HepG2 (cell line): ENCODE results near the gene PLCXD1. TPM values are rescaled to one million over a fixed set of nuclear protein-coding genes. Genes with fewer than 3 reads are reported as not detected.

Source experiments
- FOXC1 ChIP-seq: sonication (generic); formaldehyde crosslinking; IDR thresholded peaks from 2 replicates; pipeline ENCODE4 v1.8.0; 2022; ENCODE audit warnings: mild to moderate bottlenecking, missing genetic modification reagents, borderline replicate concordance
- HMGA1 ChIP-seq: sonication (generic); formaldehyde crosslinking; conservative IDR thresholded peaks from 2 replicates; pipeline ENCODE4 v1.4.0; 2020; ENCODE audit warnings: missing genetic modification reagents
- MXD4 ChIP-seq: IDR thresholded peaks from 2 replicates; pipeline ENCODE4 v1.6.1; 2016; ENCODE audit warnings: mild to moderate bottlenecking, missing biosample characterization, missing genetic modification reagents
- NFIB ChIP-seq: sonication (generic); formaldehyde crosslinking; IDR thresholded peaks from 2 replicates; pipeline ENCODE4 v1.9.0; 2021; ENCODE audit warnings: missing genetic modification reagents, mild to moderate bottlenecking, borderline replicate concordance
- REXO4 ChIP-seq: sonication (generic); formaldehyde crosslinking; IDR thresholded peaks from 2 replicates; pipeline ENCODE4 v1.8.0; 2022; ENCODE audit warnings: missing genetic modification reagents, mild to moderate bottlenecking, borderline replicate concordance
- SKI ChIP-seq: fragments of 450-650 bp; IDR thresholded peaks from one replicate; pipeline ENCODE4 v1.6.1; 2018; ENCODE audit warnings: mild to moderate bottlenecking; ENCODE audit not compliant: partially characterized antibody
- ZNF383 ChIP-seq: sonication (generic); formaldehyde crosslinking; IDR thresholded peaks from 2 replicates; pipeline ENCODE4 v1.4.0; 2020; ENCODE audit warnings: missing genetic modification reagents, mild to moderate bottlenecking, borderline replicate concordance
- ZNF44 ChIP-seq: sonication (generic); formaldehyde crosslinking; IDR thresholded peaks from 2 replicates; pipeline ENCODE4 v1.5.1; 2020; ENCODE audit warnings: mild to moderate bottlenecking, missing genetic modification reagents
- ZNF547 ChIP-seq: sonication (generic); formaldehyde crosslinking; IDR thresholded peaks from 2 replicates; pipeline ENCODE4 v1.5.1; 2020; ENCODE audit warnings: mild to moderate bottlenecking, missing genetic modification reagents
- ZNF839 ChIP-seq: sonication (generic); formaldehyde crosslinking; IDR thresholded peaks from 2 replicates; pipeline ENCODE4 v1.4.0; 2020; ENCODE audit warnings: missing genetic modification reagents, mild to moderate bottlenecking, borderline replicate concordance
- ZSCAN9 ChIP-seq: IDR thresholded peaks from 2 replicates; pipeline ENCODE4 v1.6.1; 2016; ENCODE audit warnings: borderline replicate concordance
- polyA plus RNA-seq, 8 experiments: library from polyadenylated mRNA; depleted of rRNA in 3 of 8; stranded (reverse) in 7 of 8; unstranded in 1 of 8; fragments of >200 nt; fragmentation: Illumina TruSeq in 4 of 8; extraction: Trizol in 4 of 8; gene quantifications; 2 replicates each; pipeline versions ENCODE4 v1.2.1 to v1.2.3, GENCODE V29; 2011 to 2016; ENCODE audit warnings: low read depth in 4 of 8, missing spikeins in 1 of 8, mixed read lengths in 1 of 8; ENCODE audit not compliant: insufficient read depth in 1 of 8
- total RNA-seq, 5 experiments: library from RNA; depleted of rRNA; stranded (reverse); fragments of >200 nt; fragmentation: Illumina TruSeq; extraction: Trizol; gene quantifications; 2 replicates each; pipeline ENCODE4 v1.2.3, GENCODE V29; 2016; ENCODE audit warnings: low read depth in 1 of 5
- TF ChIP-seq, protein P1 (sequence below), 2 experiments: IDR thresholded peaks; 2 replicates each; pipeline ENCODE4 v1.6.1; 2011 to 2012; ENCODE audit warnings: low read length in 2 of 2, borderline replicate concordance in 1 of 2, low read depth in 1 of 2, mild to moderate bottlenecking in 1 of 2, moderate library complexity in 1 of 2
- TF ChIP-seq, protein P2 (sequence below): sonication (generic); formaldehyde crosslinking; IDR thresholded peaks from 2 replicates; pipeline ENCODE4 v1.5.0; 2020; ENCODE audit warnings: mild to moderate bottlenecking, missing genetic modification reagents
- TF ChIP-seq, protein P3 (sequence below): sonication (generic); formaldehyde crosslinking; IDR thresholded peaks from 2 replicates; pipeline ENCODE4 v1.5.0; 2020; ENCODE audit warnings: missing genetic modification reagents
- TF ChIP-seq, protein P4 (sequence below): sonication (generic); formaldehyde crosslinking; IDR thresholded peaks from 2 replicates; pipeline ENCODE4 v1.4.0; 2020; ENCODE audit warnings: missing genetic modification reagents
- TF ChIP-seq, protein P5 (sequence below): sonication (generic); formaldehyde crosslinking; IDR thresholded peaks from 2 replicates; pipeline ENCODE4 v1.5.0; 2020; ENCODE audit warnings: mild to moderate bottlenecking, missing genetic modification reagents
- TF ChIP-seq, protein P6 (sequence below): sonication (generic); formaldehyde crosslinking; IDR thresholded peaks from 2 replicates; pipeline ENCODE4 v1.5.0; 2020; ENCODE audit warnings: missing genetic modification reagents, mild to moderate bottlenecking, borderline replicate concordance

Gene PLCXD1
- total and polyA plus RNA-seq, 2 of the 13 experiments (the other 11 are each of a cell fraction or from before 2014, with no cell fraction given), result 87.7 to 153 TPM

DNA sequence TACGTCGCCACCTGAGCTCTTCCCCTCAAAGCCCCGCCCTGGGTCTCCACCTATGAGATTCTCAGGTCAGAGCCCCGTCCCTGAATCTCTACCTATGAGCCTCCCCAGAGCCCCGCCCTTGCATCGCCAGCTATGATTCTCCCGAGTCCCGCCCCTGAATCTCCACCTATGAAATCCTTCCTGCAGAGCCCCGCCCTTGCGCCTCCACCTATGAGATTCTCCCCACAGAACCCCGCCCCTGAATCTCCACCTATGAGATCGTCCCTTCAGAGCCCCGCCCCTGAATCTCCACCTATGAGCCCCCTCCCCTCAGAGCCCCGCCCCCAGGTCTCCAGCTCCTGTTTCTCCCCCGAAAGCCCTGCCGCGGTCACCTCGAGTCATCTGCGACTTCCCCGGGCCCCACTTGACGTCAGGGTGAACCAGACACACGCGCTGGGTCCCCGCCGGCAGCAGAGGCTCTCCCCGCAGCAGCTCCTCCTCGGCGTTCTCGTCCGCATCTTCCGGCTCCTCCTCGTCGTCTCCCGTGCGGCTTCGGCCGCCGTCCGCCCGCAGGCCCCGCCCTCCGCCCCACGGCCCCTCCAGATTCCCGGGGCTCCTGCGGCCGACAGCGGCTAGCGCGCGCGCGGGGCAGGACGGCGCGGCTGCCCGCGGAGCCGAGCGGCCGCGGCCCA lies 37.0 kb downstream of the PLCXD1 start (continued):
- TF ChIP-seq, protein P1, sequence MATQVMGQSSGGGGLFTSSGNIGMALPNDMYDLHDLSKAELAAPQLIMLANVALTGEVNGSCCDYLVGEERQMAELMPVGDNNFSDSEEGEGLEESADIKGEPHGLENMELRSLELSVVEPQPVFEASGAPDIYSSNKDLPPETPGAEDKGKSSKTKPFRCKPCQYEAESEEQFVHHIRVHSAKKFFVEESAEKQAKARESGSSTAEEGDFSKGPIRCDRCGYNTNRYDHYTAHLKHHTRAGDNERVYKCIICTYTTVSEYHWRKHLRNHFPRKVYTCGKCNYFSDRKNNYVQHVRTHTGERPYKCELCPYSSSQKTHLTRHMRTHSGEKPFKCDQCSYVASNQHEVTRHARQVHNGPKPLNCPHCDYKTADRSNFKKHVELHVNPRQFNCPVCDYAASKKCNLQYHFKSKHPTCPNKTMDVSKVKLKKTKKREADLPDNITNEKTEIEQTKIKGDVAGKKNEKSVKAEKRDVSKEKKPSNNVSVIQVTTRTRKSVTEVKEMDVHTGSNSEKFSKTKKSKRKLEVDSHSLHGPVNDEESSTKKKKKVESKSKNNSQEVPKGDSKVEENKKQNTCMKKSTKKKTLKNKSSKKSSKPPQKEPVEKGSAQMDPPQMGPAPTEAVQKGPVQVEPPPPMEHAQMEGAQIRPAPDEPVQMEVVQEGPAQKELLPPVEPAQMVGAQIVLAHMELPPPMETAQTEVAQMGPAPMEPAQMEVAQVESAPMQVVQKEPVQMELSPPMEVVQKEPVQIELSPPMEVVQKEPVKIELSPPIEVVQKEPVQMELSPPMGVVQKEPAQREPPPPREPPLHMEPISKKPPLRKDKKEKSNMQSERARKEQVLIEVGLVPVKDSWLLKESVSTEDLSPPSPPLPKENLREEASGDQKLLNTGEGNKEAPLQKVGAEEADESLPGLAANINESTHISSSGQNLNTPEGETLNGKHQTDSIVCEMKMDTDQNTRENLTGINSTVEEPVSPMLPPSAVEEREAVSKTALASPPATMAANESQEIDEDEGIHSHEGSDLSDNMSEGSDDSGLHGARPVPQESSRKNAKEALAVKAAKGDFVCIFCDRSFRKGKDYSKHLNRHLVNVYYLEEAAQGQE (IDR thresholded peaks at IDR 0.05; ENCODE audit: borderline replicate concordance in 1 of 2, low read depth in 1 of 2, low read length in 2 of 2), result no peak
- TF ChIP-seq ZNF383 (CRISPR knock-in tag), result no peak
- TF ChIP-seq, protein P2, sequence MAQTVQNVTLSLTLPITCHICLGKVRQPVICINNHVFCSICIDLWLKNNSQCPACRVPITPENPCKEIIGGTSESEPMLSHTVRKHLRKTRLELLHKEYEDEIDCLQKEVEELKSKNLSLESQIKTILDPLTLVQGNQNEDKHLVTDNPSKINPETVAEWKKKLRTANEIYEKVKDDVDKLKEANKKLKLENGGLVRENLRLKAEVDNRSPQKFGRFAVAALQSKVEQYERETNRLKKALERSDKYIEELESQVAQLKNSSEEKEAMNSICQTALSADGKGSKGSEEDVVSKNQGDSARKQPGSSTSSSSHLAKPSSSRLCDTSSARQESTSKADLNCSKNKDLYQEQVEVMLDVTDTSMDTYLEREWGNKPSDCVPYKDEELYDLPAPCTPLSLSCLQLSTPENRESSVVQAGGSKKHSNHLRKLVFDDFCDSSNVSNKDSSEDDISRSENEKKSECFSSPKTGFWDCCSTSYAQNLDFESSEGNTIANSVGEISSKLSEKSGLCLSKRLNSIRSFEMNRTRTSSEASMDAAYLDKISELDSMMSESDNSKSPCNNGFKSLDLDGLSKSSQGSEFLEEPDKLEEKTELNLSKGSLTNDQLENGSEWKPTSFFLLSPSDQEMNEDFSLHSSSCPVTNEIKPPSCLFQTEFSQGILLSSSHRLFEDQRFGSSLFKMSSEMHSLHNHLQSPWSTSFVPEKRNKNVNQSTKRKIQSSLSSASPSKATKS (CRISPR knock-in tag), result no peak
- TF ChIP-seq ZSCAN9 (CRISPR knock-in tag), result no peak
- TF ChIP-seq REXO4, result no peak
- TF ChIP-seq ZNF44 (CRISPR knock-in tag), result no peak
- no peak for TF ChIP-seq SKI
- TF ChIP-seq, protein P3, sequence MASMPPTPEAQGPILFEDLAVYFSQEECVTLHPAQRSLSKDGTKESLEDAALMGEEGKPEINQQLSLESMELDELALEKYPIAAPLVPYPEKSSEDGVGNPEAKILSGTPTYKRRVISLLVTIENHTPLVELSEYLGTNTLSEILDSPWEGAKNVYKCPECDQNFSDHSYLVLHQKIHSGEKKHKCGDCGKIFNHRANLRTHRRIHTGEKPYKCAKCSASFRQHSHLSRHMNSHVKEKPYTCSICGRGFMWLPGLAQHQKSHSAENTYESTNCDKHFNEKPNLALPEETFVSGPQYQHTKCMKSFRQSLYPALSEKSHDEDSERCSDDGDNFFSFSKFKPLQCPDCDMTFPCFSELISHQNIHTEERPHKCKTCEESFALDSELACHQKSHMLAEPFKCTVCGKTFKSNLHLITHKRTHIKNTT (CRISPR knock-in tag), result no peak
- TF ChIP-seq, protein P4, sequence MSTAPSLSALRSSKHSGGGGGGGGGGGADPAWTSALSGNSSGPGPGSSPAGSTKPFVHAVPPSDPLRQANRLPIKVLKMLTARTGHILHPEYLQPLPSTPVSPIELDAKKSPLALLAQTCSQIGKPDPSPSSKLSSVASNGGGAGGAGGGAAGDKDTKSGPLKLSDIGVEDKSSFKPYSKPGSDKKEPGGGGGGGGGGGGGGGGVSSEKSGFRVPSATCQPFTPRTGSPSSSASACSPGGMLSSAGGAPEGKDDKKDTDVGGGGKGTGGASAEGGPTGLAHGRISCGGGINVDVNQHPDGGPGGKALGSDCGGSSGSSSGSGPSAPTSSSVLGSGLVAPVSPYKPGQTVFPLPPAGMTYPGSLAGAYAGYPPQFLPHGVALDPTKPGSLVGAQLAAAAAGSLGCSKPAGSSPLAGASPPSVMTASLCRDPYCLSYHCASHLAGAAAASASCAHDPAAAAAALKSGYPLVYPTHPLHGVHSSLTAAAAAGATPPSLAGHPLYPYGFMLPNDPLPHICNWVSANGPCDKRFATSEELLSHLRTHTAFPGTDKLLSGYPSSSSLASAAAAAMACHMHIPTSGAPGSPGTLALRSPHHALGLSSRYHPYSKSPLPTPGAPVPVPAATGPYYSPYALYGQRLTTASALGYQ, result peak; percentile 10; the same call in 1 of the 2 replicates
- TF ChIP-seq ZNF547, result 0 out of 2 replicates have a peak, but pooled peaks have one; percentile 4
- TF ChIP-seq FOXC1 (CRISPR knock-in tag), result no peak
- TF ChIP-seq, protein P5, sequence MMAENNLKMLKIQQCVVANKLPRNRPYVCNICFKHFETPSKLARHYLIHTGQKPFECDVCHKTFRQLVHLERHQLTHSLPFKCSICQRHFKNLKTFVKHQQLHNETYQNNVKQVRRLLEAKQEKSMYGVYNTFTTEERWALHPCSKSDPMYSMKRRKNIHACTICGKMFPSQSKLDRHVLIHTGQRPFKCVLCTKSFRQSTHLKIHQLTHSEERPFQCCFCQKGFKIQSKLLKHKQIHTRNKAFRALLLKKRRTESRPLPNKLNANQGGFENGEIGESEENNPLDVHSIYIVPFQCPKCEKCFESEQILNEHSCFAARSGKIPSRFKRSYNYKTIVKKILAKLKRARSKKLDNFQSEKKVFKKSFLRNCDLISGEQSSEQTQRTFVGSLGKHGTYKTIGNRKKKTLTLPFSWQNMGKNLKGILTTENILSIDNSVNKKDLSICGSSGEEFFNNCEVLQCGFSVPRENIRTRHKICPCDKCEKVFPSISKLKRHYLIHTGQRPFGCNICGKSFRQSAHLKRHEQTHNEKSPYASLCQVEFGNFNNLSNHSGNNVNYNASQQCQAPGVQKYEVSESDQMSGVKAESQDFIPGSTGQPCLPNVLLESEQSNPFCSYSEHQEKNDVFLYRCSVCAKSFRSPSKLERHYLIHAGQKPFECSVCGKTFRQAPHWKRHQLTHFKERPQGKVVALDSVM (CRISPR knock-in tag), result no peak
- TF ChIP-seq NFIB (CRISPR knock-in tag), result no peak
- no peak for TF ChIP-seq ZNF839 (CRISPR knock-in tag)
- TF ChIP-seq HMGA1, result no peak
- TF ChIP-seq, protein P6, sequence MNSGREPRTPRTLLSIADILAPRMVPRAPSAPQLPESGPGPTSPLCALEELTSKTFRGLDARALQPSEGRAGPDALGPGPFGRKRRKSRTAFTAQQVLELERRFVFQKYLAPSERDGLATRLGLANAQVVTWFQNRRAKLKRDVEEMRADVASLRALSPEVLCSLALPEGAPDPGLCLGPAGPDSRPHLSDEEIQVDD (CRISPR knock-in tag), result no peak
- TF ChIP-seq MXD4, result no peak
